ENCODE measurements around the gene IQUB. TPM values are rescaled to one million over a fixed set of nuclear protein-coding genes. Genes with fewer than 3 reads are reported as not detected.
A peak's percentile ranks its signal among the peaks of the same experiment; 100 is the strongest.

Gene IQUB
- total RNA-seq, 1 experiment from 2014 or later = 0.04 TPM

- ATAC-seq (no peak), DNase-seq (no peak)
- H3K9me3 ChIP-seq (ENCODE audit: low read length) = no peaks in the 10 kb centered on the region
- no peak overlapping the region for H3K27ac ChIP-seq (ENCODE audit: low read length)
- no peaks in the 10 kb centered on the region for H4K20me1 ChIP-seq (ENCODE audit: low read length)
- no peaks in the 10 kb centered on the region for H3K36me3 ChIP-seq (ENCODE audit: low read depth, low read length)
- H2AFZ ChIP-seq (ENCODE audit: low read length) = no peak overlapping the region
- H3K27me3 ChIP-seq (ENCODE audit: low read length) = no peaks in the 10 kb centered on the region
- no peak overlapping the region for H3K9ac ChIP-seq (ENCODE audit: low read length)
- intact Hi-C loops (cut with micrococcal nuclease) = no loop called here
- POLR2A ChIA-PET (ENCODE audit: unreplicated experiment) = no interaction called here
- no peaks in the 10 kb centered on the region for H3K9me2 ChIP-seq (replicated peaks; ENCODE audit: low read length)
- H3K4me1 ChIP-seq (ENCODE audit: insufficient read depth, low read length) = no peaks in the 10 kb centered on the region
- CTCF ChIA-PET = no interaction called here
- BruUV-seq (replicated peaks) = no TSS peak
- no peaks in the 10 kb centered on the region for H3F3A ChIP-seq (ENCODE audit: low read length, unreplicated experiment)
- H3K4me3 ChIP-seq (ENCODE audit: low read length) = no peak overlapping the region
- no peak overlapping the region for H3K4me2 ChIP-seq (ENCODE audit: low read length)
- no peaks in the 10 kb centered on the region for H3K79me2 ChIP-seq (ENCODE audit: low read length)
- no peak for TF ChIP-seq EZH2 (IDR thresholded peaks at IDR 0.05; ENCODE audit: low read length, unreplicated experiment)
- TF ChIP-seq EZH2phosphoT487 (IDR thresholded peaks at IDR 0.05; ENCODE audit: borderline replicate concordance, low read length) = no peak
- TF ChIP-seq, protein P1, sequence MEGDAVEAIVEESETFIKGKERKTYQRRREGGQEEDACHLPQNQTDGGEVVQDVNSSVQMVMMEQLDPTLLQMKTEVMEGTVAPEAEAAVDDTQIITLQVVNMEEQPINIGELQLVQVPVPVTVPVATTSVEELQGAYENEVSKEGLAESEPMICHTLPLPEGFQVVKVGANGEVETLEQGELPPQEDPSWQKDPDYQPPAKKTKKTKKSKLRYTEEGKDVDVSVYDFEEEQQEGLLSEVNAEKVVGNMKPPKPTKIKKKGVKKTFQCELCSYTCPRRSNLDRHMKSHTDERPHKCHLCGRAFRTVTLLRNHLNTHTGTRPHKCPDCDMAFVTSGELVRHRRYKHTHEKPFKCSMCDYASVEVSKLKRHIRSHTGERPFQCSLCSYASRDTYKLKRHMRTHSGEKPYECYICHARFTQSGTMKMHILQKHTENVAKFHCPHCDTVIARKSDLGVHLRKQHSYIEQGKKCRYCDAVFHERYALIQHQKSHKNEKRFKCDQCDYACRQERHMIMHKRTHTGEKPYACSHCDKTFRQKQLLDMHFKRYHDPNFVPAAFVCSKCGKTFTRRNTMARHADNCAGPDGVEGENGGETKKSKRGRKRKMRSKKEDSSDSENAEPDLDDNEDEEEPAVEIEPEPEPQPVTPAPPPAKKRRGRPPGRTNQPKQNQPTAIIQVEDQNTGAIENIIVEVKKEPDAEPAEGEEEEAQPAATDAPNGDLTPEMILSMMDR (conservative IDR thresholded peaks at IDR 0.05; ENCODE audit: low read depth, low read length) = no peak
Observed at GRCh38 chr7:123468303-123468702, 66.1 kb downstream of the IQUB start.

GRCh38 chr7:123463890-123464289 lies 70.5 kb downstream of the IQUB start:
- Histone ChIP-seq H3F3A (ENCODE audit: low read length, unreplicated experiment) (no peaks in the 10 kb centered on the region), H3K27me3 (ENCODE audit: low read length) (no peaks in the 10 kb centered on the region), H3K9me3 (ENCODE audit: low read length) (no peaks in the 10 kb centered on the region), H3K4me3 (ENCODE audit: low read length) (no peak overlapping the region), H3K9me2 (replicated peaks; ENCODE audit: low read length) (no peaks in the 10 kb centered on the region), H3K27ac (ENCODE audit: low read length) (no peak overlapping the region), H3K4me1 (ENCODE audit: insufficient read depth, low read length) (no peaks in the 10 kb centered on the region), H3K79me2 (ENCODE audit: low read length) (no peaks in the 10 kb centered on the region), H3K9ac (ENCODE audit: low read length) (no peak overlapping the region), H3K4me2 (ENCODE audit: low read length) (no peak overlapping the region), H2AFZ (ENCODE audit: low read length) (no peak overlapping the region), H3K36me3 (ENCODE audit: low read depth, low read length) (no peaks in the 10 kb centered on the region), H4K20me1 (ENCODE audit: low read length) (no peaks in the 10 kb centered on the region)
- POLR2A ChIA-PET (ENCODE audit: unreplicated experiment) = no interaction called here
- no peak for ATAC-seq
- TF ChIP-seq EZH2phosphoT487 (IDR thresholded peaks at IDR 0.05; ENCODE audit: borderline replicate concordance, low read length) (no peak), EZH2 (IDR thresholded peaks at IDR 0.05; ENCODE audit: low read length, unreplicated experiment) (no peak)
- TF ChIP-seq, protein P1 (conservative IDR thresholded peaks at IDR 0.05; ENCODE audit: low read depth, low read length) = no peak
- DNase-seq = no peak
- BruUV-seq (replicated peaks) = no TSS peak
- CTCF ChIA-PET = no interaction called here
- intact Hi-C loops (cut with micrococcal nuclease) = no loop called here

DNA sequence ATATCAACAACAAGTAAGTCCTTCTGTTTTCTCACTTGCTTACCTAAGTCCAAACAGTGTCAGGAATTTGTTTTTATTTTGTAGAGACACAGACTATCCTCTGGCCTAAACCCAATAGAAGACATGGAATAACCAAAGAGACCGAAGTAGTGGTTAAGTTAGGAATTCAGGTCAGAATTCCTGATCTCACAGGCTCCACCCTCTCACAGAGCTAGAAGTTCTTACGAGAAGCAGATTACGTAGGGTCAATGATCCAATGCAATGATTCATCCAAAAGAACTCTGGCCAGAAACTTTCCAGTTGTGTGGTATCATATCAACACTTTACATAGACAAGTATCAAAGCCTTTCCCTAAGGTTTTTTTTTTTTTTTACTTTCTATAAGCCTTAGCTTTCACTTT lies 73.8 kb downstream of the IQUB start:
- CTCF ChIA-PET = no interaction called here
- Histone ChIP-seq H3K79me2 (ENCODE audit: low read length) (no peaks in the 10 kb centered on the region), H3K27me3 (ENCODE audit: low read length) (no peaks in the 10 kb centered on the region), H3K36me3 (ENCODE audit: low read depth, low read length) (no peaks in the 10 kb centered on the region), H3K4me2 (ENCODE audit: low read length) (no peak overlapping the region), H4K20me1 (ENCODE audit: low read length) (no peaks in the 10 kb centered on the region), H3K9me3 (ENCODE audit: low read length) (no peaks in the 10 kb centered on the region), H3K4me3 (ENCODE audit: low read length) (no peak overlapping the region), H2AFZ (ENCODE audit: low read length) (no peak overlapping the region), H3K9ac (ENCODE audit: low read length) (no peak overlapping the region), H3K4me1 (ENCODE audit: insufficient read depth, low read length) (no peaks in the 10 kb centered on the region), H3K27ac (ENCODE audit: low read length) (no peak overlapping the region), H3K9me2 (replicated peaks; ENCODE audit: low read length) (no peaks in the 10 kb centered on the region), H3F3A (ENCODE audit: low read length, unreplicated experiment) (no peaks in the 10 kb centered on the region)
- TF ChIP-seq, protein P1 (conservative IDR thresholded peaks at IDR 0.05; ENCODE audit: low read depth, low read length) = no peak
- no peak for TF ChIP-seq EZH2 (IDR thresholded peaks at IDR 0.05; ENCODE audit: low read length, unreplicated experiment)
- TF ChIP-seq EZH2phosphoT487 (IDR thresholded peaks at IDR 0.05; ENCODE audit: borderline replicate concordance, low read length) = no peak
- BruUV-seq (replicated peaks) = no TSS peak
- intact Hi-C loops (cut with micrococcal nuclease) = no loop called here
- POLR2A ChIA-PET (ENCODE audit: unreplicated experiment) = no interaction called here
- ATAC-seq = no peak
- peak; percentile 46 for DNase-seq

All from PC-3 (cell line).